Neural progenitor cell (in vitro differentiated cells): ENCODE measurements around the gene IFRD2.
A peak's percentile ranks its signal among the peaks of the same experiment; 100 is the strongest.

Experiments used
- EZH2phosphoT487 ChIP-seq: fragments of 200-600 bp; sonication (generic); IDR thresholded peaks from 2 replicates; pipeline ENCODE4 v1.6.1; 2017; ENCODE audit warnings: antibody characterized with exemption
- TF ChIP-seq, protein P1 (sequence below): fragments of 200-600 bp; sonication (generic); IDR thresholded peaks from 2 replicates; pipeline ENCODE4 v1.5.1; 2017; ENCODE audit warnings: antibody characterized with exemption, mild to moderate bottlenecking

DNA sequence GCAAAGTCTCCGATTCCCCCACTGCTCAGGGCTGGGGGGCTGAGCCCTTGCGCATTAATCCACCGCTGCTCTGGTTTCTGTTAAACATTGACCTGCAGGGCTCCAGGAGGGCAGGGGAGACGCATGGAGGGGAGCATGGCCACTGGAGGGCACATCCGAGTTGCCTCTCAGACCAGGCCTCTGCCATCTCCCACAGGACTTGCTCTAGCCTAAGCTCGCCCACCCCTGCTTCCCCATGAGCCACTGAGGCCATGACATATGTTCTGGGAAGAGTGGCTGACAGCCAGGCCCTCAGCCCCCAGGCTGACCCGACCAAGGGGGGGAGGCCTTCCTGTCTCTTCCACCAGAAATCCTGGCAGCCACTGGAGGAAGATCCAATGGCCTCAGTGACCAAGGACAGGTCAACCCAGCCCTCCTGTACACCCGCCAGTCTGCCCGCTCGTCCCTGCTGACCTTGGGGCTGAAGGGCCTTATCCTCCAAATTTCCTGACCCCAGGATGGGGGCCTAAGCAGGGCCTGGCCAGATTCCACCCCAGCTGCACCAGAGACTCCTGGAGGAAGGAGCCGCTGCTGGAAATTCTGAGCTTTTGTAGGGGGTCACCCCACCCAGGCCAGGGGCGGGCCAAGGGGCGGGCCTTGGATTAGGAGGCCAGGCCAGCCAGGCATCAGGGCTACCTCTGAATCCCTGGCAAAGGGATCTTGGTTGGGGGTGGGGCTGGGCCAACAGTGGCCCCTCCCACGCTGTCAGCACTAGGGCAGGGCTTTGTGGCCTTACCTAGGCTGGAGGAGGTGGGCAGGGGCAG lies 11.0 kb upstream of the IFRD2 start, which contains the start of gene HYAL1:
- no peak for TF ChIP-seq EZH2phosphoT487
- TF ChIP-seq, protein P1, sequence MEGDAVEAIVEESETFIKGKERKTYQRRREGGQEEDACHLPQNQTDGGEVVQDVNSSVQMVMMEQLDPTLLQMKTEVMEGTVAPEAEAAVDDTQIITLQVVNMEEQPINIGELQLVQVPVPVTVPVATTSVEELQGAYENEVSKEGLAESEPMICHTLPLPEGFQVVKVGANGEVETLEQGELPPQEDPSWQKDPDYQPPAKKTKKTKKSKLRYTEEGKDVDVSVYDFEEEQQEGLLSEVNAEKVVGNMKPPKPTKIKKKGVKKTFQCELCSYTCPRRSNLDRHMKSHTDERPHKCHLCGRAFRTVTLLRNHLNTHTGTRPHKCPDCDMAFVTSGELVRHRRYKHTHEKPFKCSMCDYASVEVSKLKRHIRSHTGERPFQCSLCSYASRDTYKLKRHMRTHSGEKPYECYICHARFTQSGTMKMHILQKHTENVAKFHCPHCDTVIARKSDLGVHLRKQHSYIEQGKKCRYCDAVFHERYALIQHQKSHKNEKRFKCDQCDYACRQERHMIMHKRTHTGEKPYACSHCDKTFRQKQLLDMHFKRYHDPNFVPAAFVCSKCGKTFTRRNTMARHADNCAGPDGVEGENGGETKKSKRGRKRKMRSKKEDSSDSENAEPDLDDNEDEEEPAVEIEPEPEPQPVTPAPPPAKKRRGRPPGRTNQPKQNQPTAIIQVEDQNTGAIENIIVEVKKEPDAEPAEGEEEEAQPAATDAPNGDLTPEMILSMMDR = peak; percentile 17
